NCI-H2107 treated with DMSO at 0.1 percent for 48 hours (cell line): ENCODE measurements around the gene DDX19B.
A peak's percentile ranks its signal among the peaks of the same experiment; 100 is the strongest.
"Not testable (repeated sequence)": the region's sequence is repeated elsewhere in the genome, so short reads cannot be mapped to it uniquely, and the experiment has no call there.

Experiments used
- DNase-seq: peaks from one replicate; lab custom pipeline; 2025; ENCODE audit not compliant: unreplicated experiment; lab: John Stamatoyannopoulos, UW

The DDX19B gene

DNA sequence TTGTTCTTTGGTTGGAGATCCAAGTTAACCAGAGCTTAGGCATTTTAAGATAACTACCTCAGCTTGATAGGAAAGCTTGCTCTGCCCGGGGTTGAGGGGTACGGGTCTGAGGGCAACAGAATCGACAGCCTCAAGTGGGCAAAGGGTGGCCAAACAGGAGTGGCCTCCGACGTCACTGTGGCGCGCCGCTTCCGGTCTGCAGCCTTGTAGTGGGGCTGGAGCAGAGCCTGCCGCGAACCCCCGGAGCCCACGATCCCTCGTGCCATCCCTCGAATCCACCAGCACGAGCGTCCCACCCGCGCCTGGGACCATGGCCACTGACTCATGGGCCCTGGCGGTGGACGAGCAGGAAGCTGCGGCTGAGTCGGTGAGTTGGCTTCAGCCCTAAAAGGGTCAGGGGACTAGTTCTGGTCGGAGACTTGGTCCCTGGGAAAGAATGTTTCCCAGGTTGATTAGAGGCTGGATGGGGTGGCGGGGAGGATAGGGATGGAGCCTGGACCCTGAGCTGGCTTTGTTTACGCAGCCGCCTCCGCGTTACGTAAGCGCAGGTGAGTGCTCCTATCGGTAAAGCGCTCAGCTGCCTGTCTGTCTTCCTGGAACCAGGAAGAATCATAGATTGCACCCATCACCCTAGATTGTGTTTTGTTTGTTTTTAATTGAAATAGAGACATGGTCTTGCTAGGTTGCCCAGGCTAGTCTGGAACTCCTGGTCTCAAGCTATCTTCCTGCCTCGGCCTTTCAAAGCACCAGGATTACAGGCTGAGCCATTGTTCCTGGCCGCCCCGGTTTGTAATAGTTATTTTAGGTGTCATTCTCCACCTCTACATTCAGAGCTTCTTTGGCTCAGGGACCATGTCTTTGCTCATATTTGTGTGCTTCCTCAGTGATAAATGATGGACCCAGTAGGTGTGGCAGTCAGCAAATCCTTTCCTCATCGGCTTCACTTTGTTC lies at the start of gene DDX19B:
Gene DDX19B, plus strand, starts transcription at position 199 of the 951 bp plus-strand sequence. Its CDS starts 112 bp downstream, at position 311.
- peak; percentile 66 for DNase-seq

GRCh38 chr16:70249697-70250096 lies 49.3 kb upstream of the DDX19B start:
- DNase-seq = not testable (repeated sequence)

- no peak for DNase-seq
Measured at GRCh38 chr16:70250748-70251628, 48.0 kb upstream of the DDX19B start.

DNA sequence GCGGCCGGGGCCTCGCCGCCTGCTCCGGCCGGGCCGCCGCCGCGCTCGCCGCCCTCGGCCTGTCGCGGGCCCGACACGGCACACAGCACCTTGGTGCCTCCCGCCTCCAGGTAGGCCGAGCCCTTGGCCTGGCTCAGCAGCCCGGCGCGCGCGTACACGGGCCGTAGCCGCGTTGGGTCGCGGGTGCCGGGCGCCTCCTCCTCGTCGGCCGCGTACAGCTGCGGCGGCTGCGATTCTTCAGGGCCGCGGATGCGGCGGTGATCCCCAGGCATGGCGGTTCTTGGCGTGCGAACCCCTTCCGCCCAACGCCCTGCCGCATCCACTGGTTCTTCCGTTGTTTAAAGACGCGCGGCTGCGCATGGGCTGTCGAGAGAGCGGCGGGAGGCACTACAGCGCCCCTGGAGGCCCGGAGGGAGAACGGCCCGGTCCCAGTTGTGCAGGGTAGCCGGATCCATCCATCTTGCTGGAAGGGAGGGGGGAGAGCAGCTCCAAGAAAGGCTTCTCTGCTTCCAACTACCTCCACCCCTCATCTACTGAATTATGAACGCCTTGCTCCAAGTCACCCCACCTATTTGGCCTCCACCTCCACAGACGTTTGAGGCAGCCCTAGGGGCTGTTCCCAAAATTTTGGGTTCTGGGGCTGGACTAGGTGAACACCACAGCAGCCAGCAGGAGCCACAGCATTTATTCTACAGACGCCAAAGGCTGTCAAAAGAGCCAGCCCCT lies 47.2 kb upstream of the DDX19B start, which contains the start of gene EXOSC6:
Gene EXOSC6, minus strand, starts transcription at position 312 of the 726 bp plus-strand sequence. Its CDS starts 40 bp downstream, at position 272.
- DNase-seq = peak; percentile 87

DNA sequence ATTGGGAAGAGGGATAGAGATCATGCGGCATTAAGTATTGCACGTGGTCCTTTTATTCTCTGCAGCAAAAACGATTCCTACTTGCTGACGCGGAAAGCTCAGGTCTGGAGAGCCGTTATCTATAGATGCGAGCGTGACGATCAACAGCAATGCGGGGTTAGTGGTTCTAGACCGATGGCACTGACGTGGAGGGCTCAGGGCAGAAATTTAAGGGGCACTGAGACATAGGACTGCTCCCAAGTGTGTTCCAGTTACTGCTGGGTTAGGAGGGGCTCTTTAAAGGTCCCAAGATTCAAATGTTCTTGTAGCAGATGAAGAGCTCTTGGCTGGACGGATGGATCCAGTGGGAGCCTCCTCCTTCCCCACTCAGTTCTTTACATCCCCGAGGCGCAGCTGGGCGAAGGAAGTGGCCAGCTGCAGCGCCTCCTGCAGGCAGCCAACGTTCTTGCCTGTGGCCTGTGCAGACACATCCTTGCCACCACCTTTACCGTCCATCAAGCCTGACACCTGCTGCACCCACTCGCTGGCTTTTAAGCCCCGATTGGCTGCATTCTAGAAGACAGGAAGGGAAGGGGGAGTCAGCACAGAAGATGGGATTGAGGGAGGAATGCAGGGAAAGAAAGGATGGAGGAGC lies 46.5 kb upstream of the DDX19B start:
- no peak for DNase-seq

DNA sequence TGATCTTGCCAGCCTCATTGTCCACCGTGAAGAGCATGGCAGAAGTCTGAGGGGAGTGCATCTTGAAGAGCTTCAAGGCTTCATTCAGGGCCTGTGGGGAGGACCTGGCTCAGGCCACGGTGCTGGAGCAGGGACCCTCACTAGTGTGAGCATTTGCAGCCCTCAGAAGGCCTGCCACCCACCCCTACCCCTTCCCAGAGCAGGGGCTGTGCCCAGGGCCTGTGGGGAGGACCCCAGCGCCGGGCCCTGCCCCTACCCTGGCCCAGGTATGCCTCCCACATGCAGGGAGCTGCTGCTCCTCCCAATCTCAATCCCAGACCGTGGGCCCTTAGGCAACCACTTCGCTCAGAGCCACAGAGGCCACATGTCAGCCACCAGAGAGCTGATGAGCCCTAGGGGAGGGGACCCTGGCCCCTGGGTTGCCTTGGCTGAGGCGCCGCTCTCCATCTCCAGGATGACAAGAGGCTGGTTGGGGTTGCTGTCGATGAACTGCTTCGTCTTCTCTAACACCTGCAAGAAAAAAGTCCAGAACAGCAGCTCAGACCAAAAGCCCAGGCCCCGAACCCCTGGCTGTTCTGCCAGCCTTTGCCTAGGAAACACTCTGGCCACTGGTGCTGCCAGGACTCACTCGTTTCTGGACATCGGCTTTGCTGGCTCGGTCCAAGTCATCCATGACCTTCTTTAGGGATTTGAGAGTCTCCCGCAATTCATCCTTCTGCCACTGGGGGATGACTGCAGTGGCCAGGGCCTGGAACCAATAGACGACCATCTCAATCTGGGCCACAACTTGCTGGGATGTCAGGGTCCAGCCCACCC lies 45.5 kb upstream of the DDX19B start:
- no peak for DNase-seq

GRCh38 chr16:70254180-70254964 lies 44.6 kb upstream of the DDX19B start:
- no peak for DNase-seq

- no peak for DNase-seq
Measured at GRCh38 chr16:70254965-70255286, 44.1 kb upstream of the DDX19B start.

DNA sequence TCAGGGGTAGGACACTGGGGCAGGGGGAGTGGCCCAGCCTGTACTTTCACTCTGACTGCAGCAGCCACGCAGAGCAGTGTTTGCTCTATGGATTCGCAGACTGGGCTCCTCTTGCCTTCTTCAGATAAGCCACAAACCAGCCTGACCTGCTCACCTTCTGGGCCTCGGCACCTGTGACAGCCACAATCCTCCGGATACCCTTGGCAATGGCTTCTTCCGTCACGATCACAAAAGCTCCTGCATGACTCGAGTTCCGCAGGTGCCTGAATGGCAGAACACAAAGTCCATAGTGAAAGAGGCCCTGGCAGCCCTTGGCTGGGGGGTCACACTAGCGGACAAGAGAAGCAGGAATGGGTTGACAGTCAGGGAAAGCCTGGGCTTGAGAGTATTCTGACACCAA lies 43.4 kb upstream of the DDX19B start:
- no peak for DNase-seq

DNA sequence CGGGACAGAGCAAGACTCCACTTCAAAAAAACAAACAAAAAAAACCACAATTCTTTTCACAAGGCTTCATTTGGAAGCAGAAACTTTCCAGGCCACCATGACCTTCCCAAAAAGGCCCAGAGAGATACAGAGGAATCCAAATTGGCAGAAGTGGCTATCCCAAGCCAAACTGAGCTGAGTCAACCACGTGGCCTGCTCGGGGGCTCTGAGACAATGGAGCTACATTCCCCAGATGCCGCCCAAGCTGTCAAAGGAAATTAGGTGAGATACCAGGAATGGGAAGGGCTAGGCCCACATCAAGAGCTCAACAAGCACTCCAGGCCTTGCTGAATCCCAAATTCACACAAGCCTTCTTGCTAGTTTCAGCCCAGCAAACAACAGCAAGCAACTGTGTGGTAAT lies 41.6 kb upstream of the DDX19B start:
- no peak for DNase-seq

DNA sequence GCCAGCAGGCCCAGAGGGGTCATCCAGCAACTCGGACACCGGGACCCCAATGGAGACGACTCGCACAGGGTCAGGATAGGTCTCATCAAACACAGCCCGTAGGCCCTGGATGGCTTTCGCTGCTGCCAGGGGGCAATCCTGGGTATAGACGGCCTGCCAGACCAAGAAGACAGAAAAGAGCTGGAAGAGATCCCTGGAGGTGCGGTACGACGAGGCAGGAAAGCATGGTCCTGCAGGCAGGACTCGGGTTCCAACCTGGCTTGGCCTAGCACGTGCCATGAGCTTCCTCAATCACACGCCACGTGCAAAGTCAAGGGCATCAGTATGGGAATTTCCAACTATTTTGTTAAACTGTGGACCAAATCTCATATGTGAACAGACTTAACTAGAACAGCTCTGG lies 40.9 kb upstream of the DDX19B start:
- DNase-seq = no peak

GRCh38 chr16:70258946-70259345 lies 40.0 kb upstream of the DDX19B start:
- no peak for DNase-seq

DNA sequence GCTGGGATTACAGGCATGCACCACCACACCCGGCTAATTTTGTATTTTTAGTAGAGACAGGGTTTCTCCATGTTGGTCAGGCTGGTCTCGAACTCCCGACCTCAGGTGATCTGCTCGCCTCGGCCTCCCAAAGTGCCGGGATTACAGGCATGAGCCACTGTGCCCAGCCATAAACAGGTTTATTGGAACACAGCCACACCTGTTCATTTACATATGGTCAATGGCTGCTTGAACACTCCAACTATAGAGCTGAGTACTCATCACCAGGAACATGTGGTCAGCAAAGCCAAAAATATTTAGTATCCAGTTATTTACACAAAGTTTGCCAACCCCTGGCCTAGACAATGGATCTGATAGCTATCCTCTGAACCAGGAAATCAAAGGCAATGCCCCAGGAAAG lies 39.1 kb upstream of the DDX19B start:
- DNase-seq = not testable (repeated sequence)

- DNase-seq = no peak
Measured at GRCh38 chr16:70267516-70267915, 31.5 kb upstream of the DDX19B start.

GRCh38 chr16:70267922-70268321 lies 31.1 kb upstream of the DDX19B start:
- not testable (repeated sequence) for DNase-seq

- DNase-seq = no peak
Measured at GRCh38 chr16:70269471-70269870, 29.5 kb upstream of the DDX19B start.

DNA sequence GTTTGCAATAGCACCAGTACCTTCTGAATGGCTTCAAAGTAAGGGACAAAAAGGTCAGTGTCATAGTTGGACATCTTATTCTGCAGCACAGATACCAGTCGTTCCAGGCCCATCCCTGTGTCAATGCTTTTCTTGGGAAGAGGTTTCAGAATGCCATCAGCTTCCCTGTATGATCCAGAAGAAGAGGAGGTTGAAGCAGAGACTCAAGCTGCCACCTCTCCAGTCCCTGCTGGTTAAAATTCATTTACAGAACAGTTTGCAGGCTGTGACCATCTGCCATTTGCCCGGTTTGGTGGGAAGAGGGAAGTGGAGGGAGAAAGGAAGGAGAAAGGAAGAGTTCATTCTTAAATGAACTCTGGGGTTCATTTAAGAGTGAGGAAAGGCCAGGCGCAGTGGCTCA lies 28.8 kb upstream of the DDX19B start:
- DNase-seq = no peak

DNA sequence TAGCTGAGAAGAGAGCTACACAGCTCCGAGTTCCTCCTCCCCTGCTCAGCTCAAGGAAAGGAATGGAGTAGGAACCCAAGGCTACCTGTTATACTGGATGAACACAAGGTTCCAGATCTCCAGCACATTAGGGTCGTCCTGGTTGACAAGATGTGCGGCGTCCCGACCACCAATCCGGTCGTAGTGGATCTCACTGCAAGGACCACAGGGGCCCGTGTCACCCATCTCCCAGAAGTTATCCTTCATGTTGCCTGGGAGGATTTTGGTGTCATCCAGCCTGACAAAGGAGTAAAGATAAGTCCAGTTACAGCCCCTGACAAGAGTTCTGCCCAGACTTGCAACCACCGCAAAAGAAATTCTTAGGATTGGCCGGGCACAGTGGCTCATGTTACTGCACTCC lies 27.3 kb upstream of the DDX19B start:
- no peak for DNase-seq

- no peak for DNase-seq
Measured at GRCh38 chr16:70276392-70276791, 22.6 kb upstream of the DDX19B start.
